Esophagus muscularis mucosa (tissue), 4 donors: ENCODE results near the gene MBD3L2.

Experiments
- CTCF ChIP-seq, 3 experiments: fragments of 200-600 bp in 2 of 3; fragments of 450-650 bp in 1 of 3; sonication (generic) in 2 of 3; IDR thresholded peaks; one replicate each; pipeline ENCODE4 v1.5.1; 2017 to 2019; ENCODE audit warnings: antibody characterized with exemption in 3 of 3, mild to moderate bottlenecking in 2 of 3, moderate library complexity in 1 of 3
- EP300 ChIP-seq: sonication (generic); formaldehyde crosslinking; IDR thresholded peaks from one replicate; pipeline ENCODE4 v1.6.1; 2017; ENCODE audit warnings: antibody characterized with exemption
- POLR2A ChIP-seq: fragments of 450-650 bp; IDR thresholded peaks from one replicate; pipeline ENCODE4 v1.6.1; 2017; ENCODE audit warnings: antibody characterized with exemption, moderate library complexity, mild to moderate bottlenecking, low read depth
- POLR2AphosphoS5 ChIP-seq, 2 donors: sonication (generic); formaldehyde crosslinking; IDR thresholded peaks; one replicate each; pipeline ENCODE4 v1.6.1; 2017; ENCODE audit warnings: antibody characterized with exemption in 2 of 2

DNA sequence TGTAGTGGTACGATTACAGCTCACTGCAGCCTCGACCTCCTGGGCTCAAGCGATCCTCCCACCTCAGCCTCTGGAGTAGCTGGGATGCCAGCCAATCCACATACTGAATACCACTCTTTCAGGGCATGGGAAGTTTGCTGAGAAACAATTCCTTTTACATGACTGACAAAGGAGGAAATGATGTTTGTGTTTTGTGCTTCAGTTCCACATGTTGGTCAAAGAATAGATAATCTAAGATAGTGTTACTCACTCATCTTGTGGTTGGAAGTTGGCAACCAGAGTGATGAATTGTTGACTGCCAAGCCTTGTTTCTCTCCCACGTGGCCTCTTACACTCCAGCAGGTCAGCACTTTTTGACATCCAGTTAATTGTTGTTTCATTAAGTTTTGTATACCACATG is 35.4 kb upstream of the MBD3L2 start:
- TF ChIP-seq CTCF (IDR thresholded peaks at IDR 0.05) (no peak), EP300 (no peak), POLR2A (no peak), POLR2AphosphoS5 (IDR thresholded peaks at IDR 0.05) (no peak)
